Renal cortical epithelial cell (primary cell): ENCODE data around the gene SORCS2. TPM values are rescaled to one million over a fixed set of nuclear protein-coding genes. Genes with fewer than 3 reads are reported as not detected.
A peak's percentile ranks its signal among the peaks of the same experiment; 100 is the strongest.

Experiments used
- DNase-seq: peaks from one replicate; pipeline ENCODE4 v3.0.0-alpha.2; 2011; ENCODE audit warnings: low read depth
- total RNA-seq: library from RNA; depleted of rRNA; stranded (reverse); fragments of >200 nt; gene quantifications from 2 replicates; pipeline ENCODE4 v1.2.3, GENCODE V29; 2014

SORCS2 gene
- total RNA-seq, 1 donor from 2014 or later: 11.0 TPM

- DNase-seq: no peak
Observed at GRCh38 chr4:7392438-7393421, 200.4 kb downstream of the SORCS2 start.

GRCh38 chr4:7393601-7394575 is 201.6 kb downstream of the SORCS2 start:
- no peak for DNase-seq

GRCh38 chr4:7394681-7395451 is 202.5 kb downstream of the SORCS2 start:
- no peak for DNase-seq

- no peak for DNase-seq
Observed at GRCh38 chr4:7395645-7396044, 203.3 kb downstream of the SORCS2 start.

- no peak for DNase-seq
Observed at GRCh38 chr4:7396186-7396910, 204.0 kb downstream of the SORCS2 start.

GRCh38 chr4:7397206-7398103 is 205.1 kb downstream of the SORCS2 start:
- DNase-seq: no peak

GRCh38 chr4:7398104-7398423 is 205.7 kb downstream of the SORCS2 start:
- DNase-seq: peak; percentile 7

GRCh38 chr4:7398788-7399439 is 206.6 kb downstream of the SORCS2 start:
- DNase-seq: no peak

GRCh38 chr4:7399440-7400234 is 207.3 kb downstream of the SORCS2 start:
- DNase-seq: no peak

GRCh38 chr4:7400671-7401298 is 208.4 kb downstream of the SORCS2 start:
- no peak for DNase-seq

- DNase-seq: no peak
Observed at GRCh38 chr4:7402526-7402925, 210.2 kb downstream of the SORCS2 start.

- DNase-seq: no peak
Observed at GRCh38 chr4:7403001-7403400, 210.7 kb downstream of the SORCS2 start.

GRCh38 chr4:7408166-7408565 is 215.8 kb downstream of the SORCS2 start:
- no peak for DNase-seq

- no peak for DNase-seq
Observed at GRCh38 chr4:7410446-7410845, 218.1 kb downstream of the SORCS2 start.

- DNase-seq: no peak
Observed at GRCh38 chr4:7411491-7411890, 219.2 kb downstream of the SORCS2 start.

- DNase-seq: no peak
Observed at GRCh38 chr4:7411896-7412553, 219.7 kb downstream of the SORCS2 start.

- no peak for DNase-seq
Observed at GRCh38 chr4:7412554-7412912, 220.2 kb downstream of the SORCS2 start.

GRCh38 chr4:7414046-7414445 is 221.7 kb downstream of the SORCS2 start:
- no peak for DNase-seq
